ENCODE measurements around the gene DOHH.
"Not testable (repeated sequence)": the region's sequence is repeated elsewhere in the genome, so short reads cannot be mapped to it uniquely, and the experiment has no call there.

Gene DOHH

DNA sequence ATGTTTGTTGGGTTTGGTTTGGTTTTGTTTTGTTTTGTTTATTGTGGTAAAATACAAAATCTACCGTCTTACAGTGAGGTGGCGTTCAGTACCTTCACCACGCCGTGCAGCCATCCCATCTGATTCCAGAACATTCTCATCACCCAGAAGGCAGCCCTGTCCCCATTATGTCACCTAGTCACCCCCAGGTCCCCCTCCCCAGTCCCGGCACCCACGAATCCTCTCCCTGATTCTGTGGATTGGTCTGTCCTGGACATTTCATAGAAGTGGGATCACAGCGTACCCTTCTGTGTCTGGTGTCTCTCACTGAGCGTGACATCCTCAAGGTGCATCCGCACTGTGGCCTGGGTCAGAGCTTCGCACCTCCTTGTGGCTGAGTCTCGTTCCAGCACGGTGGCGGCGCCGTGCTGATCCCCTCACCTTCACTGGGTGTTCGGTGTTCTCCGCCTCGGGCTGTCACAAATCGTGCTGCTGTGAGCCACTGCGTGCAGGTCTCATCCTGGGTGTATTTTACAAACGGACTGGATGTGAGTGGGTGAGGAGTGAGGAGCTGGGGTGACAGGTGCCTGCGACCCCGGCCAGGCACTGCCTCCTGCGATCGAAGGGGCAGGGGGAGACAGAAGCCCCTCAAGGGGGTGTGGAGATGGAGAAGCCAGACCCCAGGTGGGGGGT lies 37.9 kb upstream of the DOHH start:
- no peak for FAIRE-seq

DNA sequence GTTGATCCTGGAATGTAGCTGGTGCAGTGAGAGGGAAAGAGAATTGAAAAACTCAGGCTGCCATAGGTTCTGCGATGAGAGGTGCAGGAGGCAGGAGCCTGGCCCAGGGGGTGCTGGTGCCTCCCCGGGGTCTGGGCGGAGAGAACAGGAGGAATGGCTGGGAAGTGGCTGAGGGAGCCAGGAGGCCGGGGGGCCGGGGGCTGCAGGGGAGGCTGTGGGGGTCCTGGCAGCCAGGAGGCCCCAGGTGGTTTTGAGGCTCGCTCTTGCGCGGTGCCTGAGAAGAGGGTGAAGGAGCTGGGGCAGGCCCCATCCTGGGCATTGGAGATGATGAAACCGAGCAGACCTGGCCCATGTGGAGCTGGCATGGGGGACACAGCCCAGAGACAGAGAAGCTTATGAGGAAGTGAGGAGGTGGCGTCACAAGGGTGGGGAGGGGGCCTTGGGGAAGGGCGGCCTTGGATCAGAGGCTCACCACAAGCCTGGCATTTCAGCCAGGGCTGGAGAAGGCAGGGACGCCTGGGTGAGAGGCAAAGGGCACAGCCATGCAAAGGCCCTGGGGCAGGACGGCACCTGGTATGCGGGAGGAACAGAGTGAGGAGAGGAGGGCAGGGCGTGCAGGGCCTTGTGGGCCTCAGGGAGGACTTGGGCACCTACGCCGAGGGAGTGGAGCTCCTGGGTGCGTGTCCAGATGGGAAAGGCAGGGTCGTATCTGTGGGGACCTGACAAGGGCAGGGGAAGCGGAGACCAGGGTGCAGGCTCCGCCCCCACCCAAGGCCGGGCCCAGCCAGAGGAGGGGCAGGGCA lies 37.2 kb upstream of the DOHH start:
- DNase-seq (ENCODE audit: insufficient read length, low spot score): no peak
- no peak for FAIRE-seq
- TF ChIP-seq POLR2A (IDR thresholded peaks at IDR 0.05; ENCODE audit: low read depth, low read length): no peak

More for the DNA sequence above, 37.9 kb upstream of the DOHH start:
- DNase-seq (ENCODE audit: insufficient read length, low spot score): no peak
- TF ChIP-seq POLR2A (IDR thresholded peaks at IDR 0.05; ENCODE audit: low read depth, low read length): no peak

DNA sequence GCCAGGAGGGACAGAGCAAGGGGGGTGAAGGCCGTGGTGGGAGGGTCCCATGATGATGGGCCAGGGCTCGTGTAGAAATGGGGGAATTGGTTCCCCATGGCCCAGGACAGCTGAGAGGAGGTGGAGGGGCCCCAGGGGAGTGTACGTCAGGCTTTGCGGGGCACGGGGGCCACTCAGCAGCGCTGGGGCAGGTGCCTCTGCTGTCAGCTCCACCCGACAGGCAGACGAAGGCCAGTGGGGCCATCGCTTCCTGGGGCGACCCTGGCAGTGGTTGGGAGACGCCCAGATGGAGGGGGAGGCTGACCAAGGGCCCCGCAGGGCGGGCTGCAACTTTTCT lies 36.6 kb upstream of the DOHH start:
- DNase-seq (ENCODE audit: insufficient read length, low spot score) (no peak), FAIRE-seq (no peak)
- no peak for TF ChIP-seq POLR2A (IDR thresholded peaks at IDR 0.05; ENCODE audit: low read depth, low read length)

DNA sequence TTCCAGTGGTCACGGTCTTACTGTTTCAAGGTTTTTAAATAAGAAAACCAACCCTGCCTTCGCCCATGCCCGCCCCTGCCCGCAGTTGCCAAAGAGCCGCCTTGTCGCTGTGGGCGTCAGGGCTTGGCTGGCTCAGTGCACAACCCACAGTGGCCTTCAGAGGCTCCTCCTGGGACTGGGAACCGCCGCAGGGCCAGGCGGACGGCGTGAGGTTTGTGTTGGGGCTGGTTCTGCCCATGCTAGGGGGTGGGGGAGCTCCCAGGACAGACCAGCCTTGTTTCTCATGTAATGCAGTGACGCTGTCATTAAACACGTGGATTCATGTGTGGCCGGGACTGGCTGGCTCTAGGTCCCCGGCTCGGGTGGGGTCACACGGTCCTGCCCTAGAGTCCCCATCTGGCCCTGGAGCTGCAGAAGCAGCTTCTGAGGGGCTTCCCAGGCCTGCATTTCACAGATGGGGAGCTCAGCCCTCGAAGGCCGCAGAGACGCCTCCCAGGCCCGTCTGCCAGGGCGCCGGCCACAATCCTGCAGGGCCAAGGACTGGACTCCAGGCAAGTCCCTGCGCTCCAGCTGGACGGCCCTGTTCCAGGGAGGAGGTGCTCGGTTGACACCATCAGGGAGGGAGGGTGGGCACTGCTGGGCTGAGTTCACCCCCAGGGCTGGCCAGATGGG lies 36.1 kb upstream of the DOHH start:
- DNase-seq (ENCODE audit: insufficient read length, low spot score) (no peak), FAIRE-seq (no peak)
- no peak for TF ChIP-seq POLR2A (IDR thresholded peaks at IDR 0.05; ENCODE audit: low read depth, low read length)

DNA sequence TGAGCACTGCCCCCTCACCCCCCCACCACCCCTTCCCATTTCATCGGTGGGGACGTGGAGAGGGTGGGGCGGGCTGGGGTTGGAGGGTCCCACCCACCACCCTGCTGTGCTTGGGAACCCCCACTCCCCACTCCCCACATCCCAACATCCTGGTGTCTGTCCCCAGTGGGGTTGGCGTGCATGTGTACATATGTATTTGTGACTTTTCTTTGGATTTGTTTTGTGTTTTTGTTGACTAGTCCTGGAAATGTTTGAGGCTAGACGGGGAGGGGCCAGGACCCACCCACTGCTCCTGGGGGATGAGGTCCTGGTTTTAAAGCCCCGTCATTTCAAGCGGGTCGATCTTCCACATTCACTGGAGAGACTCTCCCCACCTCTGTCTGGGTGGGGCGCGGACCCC lies 35.5 kb upstream of the DOHH start:
- no peak for DNase-seq (ENCODE audit: insufficient read length, low spot score)
- no peak for TF ChIP-seq POLR2A (IDR thresholded peaks at IDR 0.05; ENCODE audit: low read depth, low read length)
- no peak for FAIRE-seq

DNA sequence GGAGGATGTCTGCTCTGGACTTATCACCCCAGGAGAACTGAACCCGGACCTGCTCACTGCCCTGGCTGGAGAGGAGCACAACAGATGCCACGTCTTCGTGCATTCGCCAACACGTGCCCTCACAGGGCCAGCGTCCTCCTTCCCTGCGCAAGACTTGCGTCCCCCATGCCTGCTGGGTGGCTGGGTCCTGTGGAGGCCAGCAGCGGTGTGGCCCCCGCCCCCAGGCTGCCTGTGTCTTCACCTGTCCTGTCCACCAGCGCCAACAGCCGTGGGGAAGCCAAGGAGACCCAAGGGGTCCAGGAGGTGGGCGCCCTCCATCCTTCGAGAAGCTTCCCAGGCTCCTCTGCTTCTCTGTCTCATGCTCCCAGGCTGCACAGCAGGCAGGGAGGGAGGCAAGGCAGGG lies 35.1 kb upstream of the DOHH start:
- TF ChIP-seq POLR2A (IDR thresholded peaks at IDR 0.05; ENCODE audit: low read depth, low read length): no peak
- no peak for FAIRE-seq
- DNase-seq (ENCODE audit: insufficient read length, low spot score): no peak

DNA sequence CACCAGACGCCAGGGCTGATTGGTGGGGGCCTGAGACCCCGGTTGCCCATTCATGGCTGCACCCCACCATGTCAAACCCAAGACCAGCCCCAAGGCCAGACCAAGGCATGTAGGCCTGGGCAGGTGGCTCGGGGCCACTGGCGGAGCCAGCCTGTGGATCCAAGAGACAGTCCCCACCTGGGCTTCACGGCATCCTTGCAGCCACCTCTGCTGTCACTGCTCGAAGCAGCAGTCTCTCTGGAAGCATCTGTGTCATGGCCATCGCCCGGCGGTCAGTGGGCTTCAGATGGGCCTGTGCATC lies 34.7 kb upstream of the DOHH start:
- DNase-seq (ENCODE audit: insufficient read length, low spot score) (no peak), FAIRE-seq (no peak)
- no peak for TF ChIP-seq POLR2A (IDR thresholded peaks at IDR 0.05; ENCODE audit: low read depth, low read length)

DNA sequence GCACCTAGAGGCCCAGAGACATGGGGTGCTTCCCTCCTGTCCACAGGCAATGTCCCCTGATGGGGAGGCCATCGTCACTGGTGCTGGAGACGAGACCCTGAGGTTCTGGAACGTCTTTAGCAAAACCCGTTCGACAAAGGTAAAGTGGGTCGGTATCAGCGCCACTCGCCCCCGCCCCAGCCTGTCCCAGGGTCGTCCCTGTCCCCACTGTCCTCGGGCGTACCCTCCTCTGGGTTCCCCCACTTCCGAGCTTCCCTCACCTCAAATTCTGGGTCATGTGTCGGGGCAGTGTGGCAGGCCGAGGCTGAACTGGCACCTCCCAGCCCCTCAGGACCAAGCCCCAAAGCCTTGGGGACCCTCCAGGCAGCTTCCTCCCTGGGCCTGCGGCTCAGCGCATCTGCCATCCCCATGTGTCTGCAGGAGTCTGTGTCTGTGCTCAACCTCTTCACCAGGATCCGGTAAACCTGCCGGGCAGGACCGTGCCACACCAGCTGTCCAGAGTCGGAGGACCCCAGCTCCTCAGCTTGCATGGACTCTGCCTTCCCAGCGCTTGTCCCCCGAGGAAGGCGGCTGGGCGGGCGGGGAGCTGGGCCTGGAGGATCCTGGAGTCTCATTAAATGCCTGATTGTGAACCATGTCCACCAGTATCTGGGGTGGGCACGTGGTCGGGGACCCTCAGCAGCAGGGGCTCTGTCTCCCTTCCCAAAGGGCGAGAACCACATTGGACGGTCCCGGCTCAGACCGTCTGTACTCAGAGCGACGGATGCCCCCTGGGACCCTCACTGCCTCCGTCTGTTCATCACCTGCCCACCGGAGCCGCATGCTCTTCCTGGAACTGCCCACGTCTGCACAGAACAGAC lies 34.1 kb upstream of the DOHH start:
- no peak for TF ChIP-seq POLR2A (IDR thresholded peaks at IDR 0.05; ENCODE audit: low read depth, low read length)
- no peak for DNase-seq (ENCODE audit: insufficient read length, low spot score)

DNA sequence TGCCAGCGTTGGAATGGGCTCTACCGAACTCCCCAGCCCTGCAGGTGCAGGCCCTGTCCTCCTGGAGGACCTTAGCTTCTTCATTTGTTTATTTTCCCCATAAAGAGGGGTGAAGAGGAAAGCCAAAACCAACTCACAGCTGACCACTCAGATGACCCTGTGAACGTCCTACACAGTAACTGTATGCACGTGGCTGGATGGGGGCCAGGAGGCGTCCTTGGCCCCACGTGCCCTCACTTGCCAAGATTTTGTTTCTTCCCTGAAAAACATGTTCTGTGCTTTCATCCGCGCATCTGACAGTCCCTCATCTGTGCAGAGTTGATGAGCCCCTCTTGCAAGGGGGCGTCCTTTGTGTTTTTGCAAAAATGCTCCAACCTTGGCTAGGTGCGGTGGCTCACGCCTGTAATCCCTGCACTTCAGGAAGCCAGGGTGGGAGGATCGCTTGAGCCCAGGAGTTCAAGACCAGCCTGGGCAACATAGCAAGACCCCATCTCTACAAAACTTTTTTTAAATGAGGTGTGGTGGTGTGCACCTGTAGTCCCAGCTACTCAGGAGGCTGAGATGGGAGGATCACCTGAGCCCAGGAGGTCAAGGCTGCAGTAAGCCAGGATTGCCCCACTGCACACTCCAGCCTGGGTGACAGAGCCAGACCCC lies 33.2 kb upstream of the DOHH start:
- no peak for TF ChIP-seq POLR2A (IDR thresholded peaks at IDR 0.05; ENCODE audit: low read depth, low read length)
- no peak for DNase-seq (ENCODE audit: insufficient read length, low spot score)
- FAIRE-seq: no peak

More for the DNA sequence above, 34.1 kb upstream of the DOHH start:
- FAIRE-seq: no peak

DNA sequence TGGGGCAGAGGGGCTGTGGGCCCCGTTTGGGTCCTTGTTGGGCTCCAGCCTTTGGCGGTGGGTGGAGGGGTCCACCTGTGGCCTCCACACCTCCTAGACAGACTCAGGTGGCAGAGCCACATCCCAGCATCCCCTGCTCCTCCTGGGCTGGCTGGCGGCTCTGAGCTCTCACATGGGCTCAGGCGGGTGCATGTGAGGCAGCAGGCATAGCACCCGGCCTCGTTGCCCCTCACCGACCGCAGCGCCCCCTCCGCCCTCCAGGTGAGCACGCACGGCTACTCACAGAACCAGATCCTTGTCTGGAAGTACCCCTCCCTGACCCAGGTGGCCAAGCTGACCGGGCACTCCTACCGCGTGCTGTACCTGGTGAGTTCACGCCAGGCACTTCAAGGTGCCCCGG lies 32.6 kb upstream of the DOHH start:
- no peak for TF ChIP-seq POLR2A (IDR thresholded peaks at IDR 0.05; ENCODE audit: low read depth, low read length)
- FAIRE-seq (no peak), DNase-seq (ENCODE audit: insufficient read length, low spot score) (no peak)

DNA sequence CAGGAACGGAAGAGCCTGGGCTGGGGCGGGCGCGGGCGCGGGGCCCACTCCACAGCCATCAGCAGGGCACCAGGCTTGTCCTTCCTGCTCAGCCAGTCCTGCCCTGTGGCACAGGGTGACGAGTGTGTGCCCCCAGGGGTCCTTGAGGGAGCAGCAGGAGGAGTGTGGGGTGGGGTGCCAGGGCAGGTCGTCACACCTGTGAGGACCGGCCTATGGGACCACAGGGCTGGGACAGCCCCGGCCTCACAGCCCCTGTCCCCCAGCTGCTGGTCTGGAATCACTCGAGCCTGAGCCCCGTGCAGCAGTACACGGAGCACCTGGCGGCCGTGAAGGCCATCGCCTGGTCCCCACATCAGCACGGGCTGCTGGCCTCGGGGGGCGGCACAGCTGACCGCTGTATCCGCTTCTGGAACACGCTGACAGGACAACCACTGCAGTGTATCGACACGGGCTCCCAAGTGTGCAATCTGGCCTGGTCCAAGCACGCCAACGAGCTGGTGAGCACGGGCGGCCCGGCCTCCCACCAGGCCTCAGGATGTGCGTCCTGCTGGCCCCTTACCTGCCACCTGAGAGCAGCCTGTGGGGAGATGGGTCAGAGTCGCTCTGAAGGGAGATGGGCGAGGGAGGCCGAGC lies 31.8 kb upstream of the DOHH start:
- FAIRE-seq: no peak
- DNase-seq (ENCODE audit: insufficient read length, low spot score): no peak
- no peak for TF ChIP-seq POLR2A (IDR thresholded peaks at IDR 0.05; ENCODE audit: low read depth, low read length)

DNA sequence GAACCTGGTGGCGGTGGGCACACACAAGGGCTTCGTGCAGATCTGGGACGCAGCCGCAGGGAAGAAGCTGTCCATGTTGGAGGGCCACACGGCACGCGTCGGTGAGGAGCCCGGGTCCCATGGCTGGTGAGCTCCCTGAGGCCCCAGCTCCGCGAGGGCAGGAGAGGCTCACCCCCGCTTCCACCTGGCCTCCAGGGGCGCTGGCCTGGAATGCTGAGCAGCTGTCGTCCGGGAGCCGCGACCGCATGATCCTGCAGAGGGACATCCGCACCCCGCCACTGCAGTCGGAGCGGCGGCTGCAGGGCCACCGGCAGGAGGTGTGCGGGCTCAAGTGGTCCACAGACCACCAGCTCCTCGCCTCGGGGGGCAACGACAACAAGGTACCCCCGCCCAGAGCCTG lies 31.2 kb upstream of the DOHH start:
- no peak for TF ChIP-seq POLR2A (IDR thresholded peaks at IDR 0.05; ENCODE audit: low read depth, low read length)
- FAIRE-seq (no peak), DNase-seq (ENCODE audit: insufficient read length, low spot score) (no peak)

DNA sequence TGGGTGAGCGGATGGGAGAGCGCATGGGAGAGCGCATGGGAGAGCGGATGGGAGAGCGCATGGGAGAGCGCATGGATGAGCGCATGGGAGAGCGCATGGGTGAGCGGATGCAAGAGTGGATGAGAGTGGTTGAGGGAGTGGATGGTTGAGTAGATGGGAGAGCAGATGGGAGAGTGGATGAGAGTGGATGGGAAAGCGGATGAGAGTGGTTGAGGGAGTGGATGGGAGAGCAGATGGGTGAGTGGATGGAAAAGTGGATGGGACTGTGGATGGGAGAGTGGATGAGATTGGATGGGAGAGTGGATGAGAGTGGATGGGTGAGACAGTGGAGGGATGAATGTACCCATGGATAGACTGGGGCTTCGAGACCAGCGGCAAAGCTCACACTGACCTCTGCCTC lies 29.9 kb upstream of the DOHH start:
- no peak for DNase-seq (ENCODE audit: insufficient read length, low spot score)
- TF ChIP-seq POLR2A (IDR thresholded peaks at IDR 0.05; ENCODE audit: low read depth, low read length): no peak
- FAIRE-seq: no peak

DNA sequence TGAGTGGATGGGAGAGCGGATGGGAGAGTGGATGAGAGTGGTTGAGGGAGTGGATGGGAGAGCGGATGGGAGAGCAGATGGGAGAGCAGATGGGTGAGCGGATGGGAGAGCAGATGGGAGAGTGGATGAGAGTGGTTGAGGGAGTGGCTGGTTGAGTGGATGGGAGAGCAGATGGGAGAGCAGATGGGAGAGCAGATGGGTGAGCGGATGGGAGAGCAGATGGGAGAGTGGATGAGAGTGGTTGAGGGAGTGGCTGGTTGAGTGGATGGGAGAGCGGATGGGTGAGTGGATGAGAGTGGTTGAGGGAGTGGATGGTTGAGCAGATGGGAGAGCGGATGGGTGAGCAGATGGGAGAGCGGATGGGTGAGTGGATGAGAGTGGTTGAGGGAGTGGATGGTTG lies 28.8 kb upstream of the DOHH start:
- not testable (repeated sequence) for FAIRE-seq; DNase-seq (ENCODE audit: insufficient read length, low spot score)

Data from H54 (cell line).